ENCODE measurements around the gene HBG2.

DNA sequence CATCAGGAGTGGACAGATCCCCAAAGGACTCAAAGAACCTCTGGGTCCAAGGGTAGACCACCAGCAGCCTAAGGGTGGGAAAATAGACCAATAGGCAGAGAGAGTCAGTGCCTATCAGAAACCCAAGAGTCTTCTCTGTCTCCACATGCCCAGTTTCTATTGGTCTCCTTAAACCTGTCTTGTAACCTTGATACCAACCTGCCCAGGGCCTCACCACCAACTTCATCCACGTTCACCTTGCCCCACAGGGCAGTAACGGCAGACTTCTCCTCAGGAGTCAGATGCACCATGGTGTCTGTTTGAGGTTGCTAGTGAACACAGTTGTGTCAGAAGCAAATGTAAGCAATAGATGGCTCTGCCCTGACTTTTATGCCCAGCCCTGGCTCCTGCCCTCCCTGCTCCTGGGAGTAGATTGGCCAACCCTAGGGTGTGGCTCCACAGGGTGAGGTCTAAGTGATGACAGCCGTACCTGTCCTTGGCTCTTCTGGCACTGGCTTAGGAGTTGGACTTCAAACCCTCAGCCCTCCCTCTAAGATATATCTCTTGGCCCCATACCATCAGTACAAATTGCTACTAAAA is 27.8 kb downstream of the HBG2 start, which contains the start of gene HBB:
- TF ChIP-seq SIN3A (IDR thresholded peaks at IDR 0.05; ENCODE audit: borderline replicate concordance, insufficient read depth, low read length) (no peak), FOXP2 (optimal IDR thresholded peaks at IDR 0.05; ENCODE audit: borderline replicate concordance, extremely low read depth, extremely low read length, insufficient read depth) (no peak), TAF1 (IDR thresholded peaks at IDR 0.05; ENCODE audit: borderline replicate concordance, insufficient read depth, low read length) (no peak), POLR2AphosphoS5 (IDR thresholded peaks at IDR 0.05; ENCODE audit: low read depth, low read length) (no peak)
- TF ChIP-seq, protein P1, sequence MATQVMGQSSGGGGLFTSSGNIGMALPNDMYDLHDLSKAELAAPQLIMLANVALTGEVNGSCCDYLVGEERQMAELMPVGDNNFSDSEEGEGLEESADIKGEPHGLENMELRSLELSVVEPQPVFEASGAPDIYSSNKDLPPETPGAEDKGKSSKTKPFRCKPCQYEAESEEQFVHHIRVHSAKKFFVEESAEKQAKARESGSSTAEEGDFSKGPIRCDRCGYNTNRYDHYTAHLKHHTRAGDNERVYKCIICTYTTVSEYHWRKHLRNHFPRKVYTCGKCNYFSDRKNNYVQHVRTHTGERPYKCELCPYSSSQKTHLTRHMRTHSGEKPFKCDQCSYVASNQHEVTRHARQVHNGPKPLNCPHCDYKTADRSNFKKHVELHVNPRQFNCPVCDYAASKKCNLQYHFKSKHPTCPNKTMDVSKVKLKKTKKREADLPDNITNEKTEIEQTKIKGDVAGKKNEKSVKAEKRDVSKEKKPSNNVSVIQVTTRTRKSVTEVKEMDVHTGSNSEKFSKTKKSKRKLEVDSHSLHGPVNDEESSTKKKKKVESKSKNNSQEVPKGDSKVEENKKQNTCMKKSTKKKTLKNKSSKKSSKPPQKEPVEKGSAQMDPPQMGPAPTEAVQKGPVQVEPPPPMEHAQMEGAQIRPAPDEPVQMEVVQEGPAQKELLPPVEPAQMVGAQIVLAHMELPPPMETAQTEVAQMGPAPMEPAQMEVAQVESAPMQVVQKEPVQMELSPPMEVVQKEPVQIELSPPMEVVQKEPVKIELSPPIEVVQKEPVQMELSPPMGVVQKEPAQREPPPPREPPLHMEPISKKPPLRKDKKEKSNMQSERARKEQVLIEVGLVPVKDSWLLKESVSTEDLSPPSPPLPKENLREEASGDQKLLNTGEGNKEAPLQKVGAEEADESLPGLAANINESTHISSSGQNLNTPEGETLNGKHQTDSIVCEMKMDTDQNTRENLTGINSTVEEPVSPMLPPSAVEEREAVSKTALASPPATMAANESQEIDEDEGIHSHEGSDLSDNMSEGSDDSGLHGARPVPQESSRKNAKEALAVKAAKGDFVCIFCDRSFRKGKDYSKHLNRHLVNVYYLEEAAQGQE (IDR thresholded peaks at IDR 0.05; ENCODE audit: insufficient read depth in 1 of 2, low read depth in 2 of 2, low read length in 2 of 2), result no peak

Measured in PFSK-1 (cell line).